ENCODE results near the gene KRT76.
"Not testable (repeated sequence)": the region's sequence is repeated elsewhere in the genome, so short reads cannot be mapped to it uniquely, and the experiment has no call there.

KRT76 gene

DNA sequence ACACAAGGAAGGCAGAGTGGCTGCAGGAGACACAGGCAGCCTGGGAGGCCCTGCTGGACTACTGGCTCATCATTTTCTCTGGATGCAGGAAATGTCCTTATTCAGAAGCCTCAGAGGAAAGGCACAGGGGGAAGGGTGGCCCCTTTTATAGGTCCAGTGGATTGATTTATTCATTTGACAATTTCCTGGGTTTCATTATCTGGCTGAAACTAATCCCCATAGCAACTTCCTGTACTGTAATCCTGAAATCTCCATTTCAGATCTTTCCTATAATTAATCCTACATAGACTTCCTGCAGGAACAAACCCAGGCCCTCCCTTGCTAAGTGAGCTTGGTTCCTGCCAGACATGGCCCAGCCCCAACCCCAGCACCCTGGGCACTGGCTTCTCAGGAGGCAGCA, 23.0 kb downstream of the KRT76 start:
- no peaks in the 10 kb centered on the region for H3K9me3 Mint-ChIP-seq
- no peak overlapping the region for H3K4me3 Mint-ChIP-seq
- no peak overlapping the region for H3K27ac Mint-ChIP-seq (ENCODE audit: low read depth)
- H3K27me3 Mint-ChIP-seq, result peaks cover 25% of the 10 kb centered on the region
- no peaks in the 10 kb centered on the region for H3K4me1 Mint-ChIP-seq
- DNase-seq (ENCODE audit: low spot score in 2 of 2) (no peak), ATAC-seq (replicated peaks; ENCODE audit: extremely low read depth, poor library complexity, severe bottlenecking) (no peak)
- no peaks in the 10 kb centered on the region for H3K36me3 Mint-ChIP-seq (ENCODE audit: insufficient read depth)

DNA sequence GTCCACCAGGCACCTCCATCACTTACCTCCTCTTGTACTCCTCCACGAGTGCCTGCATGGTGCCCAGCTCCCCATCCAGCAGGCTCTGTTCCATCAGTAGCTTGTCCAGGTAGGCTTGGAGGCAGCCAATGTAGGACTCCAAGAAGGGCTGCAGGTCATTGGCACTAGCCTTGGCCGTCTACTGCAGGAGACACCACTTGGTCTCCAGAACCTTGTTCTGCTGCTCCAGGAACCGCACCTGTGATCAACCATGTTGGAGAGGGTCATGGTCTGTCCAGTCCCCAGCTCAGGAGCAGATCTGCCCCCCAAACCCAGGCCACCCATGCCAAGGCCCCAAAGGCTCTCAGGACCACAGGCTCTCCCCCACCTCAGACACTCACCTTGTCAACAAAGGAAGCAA, 23.9 kb downstream of the KRT76 start:
- H3K36me3 Mint-ChIP-seq (ENCODE audit: insufficient read depth), result no peaks in the 10 kb centered on the region

DNA sequence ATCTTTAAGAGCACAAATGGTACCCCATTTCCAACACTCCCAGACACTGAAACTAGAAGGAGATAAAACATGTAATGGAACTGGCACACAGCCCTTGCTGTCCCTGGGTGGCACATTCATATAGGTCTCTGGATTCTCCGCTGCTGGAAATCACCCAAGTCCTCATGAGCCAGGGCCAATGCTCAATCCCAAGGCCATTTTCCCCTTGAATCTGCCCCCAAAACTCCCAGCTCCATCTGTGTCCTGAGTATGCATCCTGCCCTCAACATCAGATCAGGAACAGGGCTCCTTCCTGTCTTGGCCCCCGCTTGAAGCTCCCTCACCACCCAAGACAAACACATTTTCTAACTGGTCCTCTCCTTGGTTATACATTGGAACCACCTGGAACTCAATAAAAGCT, 24.6 kb downstream of the KRT76 start:
- Mint-ChIP-seq H3K36me3 (ENCODE audit: insufficient read depth) (no peaks in the 10 kb centered on the region), H3K4me3 (no peak overlapping the region), H3K27ac (ENCODE audit: low read depth) (no peak overlapping the region), H3K4me1 (no peaks in the 10 kb centered on the region), H3K9me3 (no peaks in the 10 kb centered on the region), H3K27me3 (peaks cover 25% of the 10 kb centered on the region)
- ATAC-seq (replicated peaks; ENCODE audit: extremely low read depth, poor library complexity, severe bottlenecking), result no peak
- no peak for DNase-seq (ENCODE audit: low spot score in 2 of 2)

More for the DNA sequence above, 23.9 kb downstream of the KRT76 start:
- ATAC-seq (replicated peaks; ENCODE audit: extremely low read depth, poor library complexity, severe bottlenecking), result no peak
- no peaks in the 10 kb centered on the region for H3K9me3 Mint-ChIP-seq
- H3K4me3 Mint-ChIP-seq, result no peak overlapping the region
- DNase-seq (ENCODE audit: low spot score in 2 of 2), result no peak
- no peak overlapping the region for H3K27ac Mint-ChIP-seq (ENCODE audit: low read depth)
- no peaks in the 10 kb centered on the region for H3K4me1 Mint-ChIP-seq
- peaks cover 25% of the 10 kb centered on the region for H3K27me3 Mint-ChIP-seq

DNA sequence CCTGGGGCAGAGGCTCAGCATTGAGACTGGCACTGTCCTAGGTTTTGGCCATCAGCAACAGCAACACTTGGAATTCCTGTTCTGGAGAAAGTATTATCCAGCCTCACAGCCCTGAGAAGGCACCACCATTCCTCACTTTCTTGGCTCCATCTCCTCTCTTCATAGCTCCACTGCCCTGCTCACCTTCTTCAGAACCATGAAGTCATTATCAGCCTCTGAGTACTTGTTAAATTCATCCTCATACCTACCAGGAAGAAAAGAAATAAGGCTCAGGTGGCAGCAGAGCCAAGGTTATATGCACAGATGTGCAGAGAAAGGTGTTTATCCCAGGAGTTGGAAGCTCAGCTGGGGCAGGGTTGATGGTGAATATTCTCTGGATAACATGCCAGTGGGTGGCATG, 25.4 kb downstream of the KRT76 start:
- Mint-ChIP-seq H3K4me3 (no peak overlapping the region), H3K36me3 (ENCODE audit: insufficient read depth) (no peaks in the 10 kb centered on the region), H3K27ac (ENCODE audit: low read depth) (no peak overlapping the region), H3K27me3 (peaks cover 26% of the 10 kb centered on the region), H3K9me3 (no peaks in the 10 kb centered on the region), H3K4me1 (no peaks in the 10 kb centered on the region)
- no peak for ATAC-seq (replicated peaks; ENCODE audit: extremely low read depth, poor library complexity, severe bottlenecking)
- DNase-seq (ENCODE audit: low spot score in 2 of 2), result no peak

DNA sequence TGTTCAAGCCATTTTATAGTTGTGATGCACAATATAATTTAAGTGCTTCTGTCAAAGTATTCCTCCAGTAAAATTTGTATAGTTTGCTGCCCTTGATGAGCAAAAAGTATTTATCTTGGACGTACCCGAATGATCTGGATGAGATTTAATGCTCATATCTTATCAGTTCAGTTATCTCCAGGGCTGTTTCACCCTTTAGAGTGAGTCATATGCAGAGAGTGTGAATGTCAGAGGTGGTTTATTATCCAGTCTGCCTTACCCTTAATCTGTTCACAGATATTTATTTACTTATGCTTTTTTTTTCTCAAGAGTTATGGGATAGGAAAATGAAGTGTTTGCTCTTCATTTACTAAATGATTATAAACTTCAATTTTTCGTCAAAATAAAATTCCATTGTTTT, 26.6 kb downstream of the KRT76 start:
- not testable (repeated sequence) for H3K9me3 Mint-ChIP-seq; H3K27ac Mint-ChIP-seq (ENCODE audit: low read depth); H3K4me3 Mint-ChIP-seq; H3K4me1 Mint-ChIP-seq; H3K36me3 Mint-ChIP-seq (ENCODE audit: insufficient read depth); DNase-seq (ENCODE audit: low spot score in 2 of 2); ATAC-seq (replicated peaks; ENCODE audit: extremely low read depth, poor library complexity, severe bottlenecking)
- peaks cover 37% of the 10 kb centered on the region for H3K27me3 Mint-ChIP-seq

DNA sequence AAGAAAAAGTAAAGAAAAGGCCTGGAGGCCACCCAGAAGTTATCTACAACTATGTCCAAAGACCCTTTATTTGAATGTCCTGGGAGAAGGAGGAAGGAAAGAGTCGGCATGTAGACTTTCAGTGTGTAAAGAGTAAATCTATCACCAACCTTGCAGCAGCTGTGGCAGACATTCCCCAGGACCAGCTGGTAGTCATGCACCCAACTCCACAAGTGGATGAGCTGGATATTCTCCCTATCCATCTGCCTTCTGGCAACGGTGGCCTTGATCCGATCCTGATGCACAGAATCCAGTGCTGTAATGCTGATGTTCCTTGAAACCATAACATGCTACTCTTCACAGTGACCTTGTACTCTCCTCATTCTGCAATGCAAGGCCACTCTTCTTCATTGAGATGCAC, 27.3 kb downstream of the KRT76 start:
- no peak overlapping the region for H3K4me3 Mint-ChIP-seq
- ATAC-seq (replicated peaks; ENCODE audit: extremely low read depth, poor library complexity, severe bottlenecking), result no peak
- H3K27me3 Mint-ChIP-seq, result peaks cover 44% of the 10 kb centered on the region
- H3K36me3 Mint-ChIP-seq (ENCODE audit: insufficient read depth), result no peaks in the 10 kb centered on the region
- no peaks in the 10 kb centered on the region for H3K9me3 Mint-ChIP-seq
- no peaks in the 10 kb centered on the region for H3K4me1 Mint-ChIP-seq
- no peak overlapping the region for H3K27ac Mint-ChIP-seq (ENCODE audit: low read depth)
- no peak for DNase-seq (ENCODE audit: low spot score in 2 of 2)

DNA sequence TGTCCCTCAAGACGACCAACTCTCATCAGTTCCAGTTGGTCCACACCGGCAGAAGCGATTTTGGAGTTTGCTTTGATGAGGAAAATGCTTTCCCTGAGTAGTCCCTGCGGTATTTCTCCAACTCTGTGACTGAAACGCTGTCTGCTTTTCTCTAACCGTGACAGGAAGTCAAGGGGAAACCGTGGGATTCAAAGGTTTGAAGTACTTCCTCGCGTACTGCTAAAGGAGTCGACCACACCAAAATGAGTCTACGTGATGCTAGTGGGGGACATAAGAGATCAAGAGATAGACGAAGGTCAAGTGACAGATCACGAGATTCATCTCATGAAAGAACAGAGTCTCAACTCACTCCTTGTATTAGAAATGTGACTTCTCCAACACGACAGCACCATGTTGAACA, 28.6 kb downstream of the KRT76 start:
- H3K9me3 Mint-ChIP-seq, result no peaks in the 10 kb centered on the region
- no peaks in the 10 kb centered on the region for H3K4me1 Mint-ChIP-seq
- H3K27me3 Mint-ChIP-seq, result peaks cover 55% of the 10 kb centered on the region
- no peak overlapping the region for H3K4me3 Mint-ChIP-seq
- ATAC-seq (replicated peaks; ENCODE audit: extremely low read depth, poor library complexity, severe bottlenecking), result no peak
- no peaks in the 10 kb centered on the region for H3K36me3 Mint-ChIP-seq (ENCODE audit: insufficient read depth)
- H3K27ac Mint-ChIP-seq (ENCODE audit: low read depth), result no peak overlapping the region
- no peak for DNase-seq (ENCODE audit: low spot score in 2 of 2)

DNA sequence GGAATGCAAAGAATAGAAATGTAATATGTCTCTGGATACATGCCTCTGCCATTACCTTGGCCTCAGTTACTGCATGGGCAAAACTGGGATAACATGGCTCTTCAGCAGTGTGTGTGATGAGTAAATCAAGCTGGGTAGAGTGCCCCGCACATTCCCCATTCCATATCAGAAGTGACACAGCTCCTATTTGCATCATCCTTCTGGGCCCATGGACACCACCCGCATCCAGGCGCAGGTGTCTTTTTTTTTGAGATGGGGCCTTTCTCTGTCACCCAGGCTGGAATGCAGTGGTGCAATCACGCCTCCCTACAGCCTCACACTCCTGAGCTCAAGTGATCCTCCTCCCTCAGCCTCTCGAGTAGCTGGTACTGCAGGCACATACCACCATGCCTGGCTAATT, 31.6 kb downstream of the KRT76 start:
- no peak for DNase-seq (ENCODE audit: low spot score in 2 of 2)
- no peak for ATAC-seq (replicated peaks; ENCODE audit: extremely low read depth, poor library complexity, severe bottlenecking)
- Mint-ChIP-seq H3K9me3 (no peaks in the 10 kb centered on the region), H3K4me3 (no peak overlapping the region), H3K27me3 (peaks cover 52% of the 10 kb centered on the region), H3K4me1 (no peaks in the 10 kb centered on the region), H3K36me3 (ENCODE audit: insufficient read depth) (no peaks in the 10 kb centered on the region), H3K27ac (ENCODE audit: low read depth) (no peak overlapping the region)

DNA sequence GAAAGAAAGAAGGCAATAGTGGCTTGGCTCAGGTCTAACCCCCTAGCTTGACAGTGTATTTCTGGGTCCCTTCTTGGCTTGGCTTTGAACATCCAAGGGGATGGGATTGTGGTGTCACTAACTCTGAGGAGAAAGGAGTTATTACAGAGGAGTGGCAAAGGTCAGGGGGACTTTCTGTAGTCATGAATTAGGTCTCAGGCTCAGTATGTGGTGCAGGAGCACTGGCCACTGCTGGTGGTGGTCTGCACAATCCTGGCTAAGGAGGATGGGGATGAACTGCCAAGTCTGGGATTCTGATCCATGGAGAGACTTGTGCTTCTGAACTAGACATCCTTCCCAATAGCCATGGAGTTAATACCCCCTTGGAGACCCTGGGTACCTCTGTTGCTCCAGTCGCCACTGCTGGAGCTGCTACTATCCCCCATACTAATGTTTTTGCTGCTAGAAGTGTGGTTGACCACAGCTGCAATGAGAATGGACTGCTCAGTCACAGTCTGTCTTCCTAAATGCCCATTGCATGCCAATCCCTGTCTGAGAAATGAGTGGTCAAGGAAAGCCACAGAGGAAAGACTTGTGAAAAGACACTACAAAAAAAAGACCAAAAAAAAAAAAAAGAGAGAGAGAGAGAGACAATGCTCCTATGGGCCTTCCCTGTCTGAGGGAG, 32.5 kb downstream of the KRT76 start:
- Mint-ChIP-seq H3K9me3 (no peaks in the 10 kb centered on the region), H3K27ac (ENCODE audit: low read depth) (no peak overlapping the region), H3K27me3 (peaks cover 60% of the 10 kb centered on the region), H3K4me1 (no peaks in the 10 kb centered on the region), H3K4me3 (no peak overlapping the region), H3K36me3 (ENCODE audit: insufficient read depth) (no peaks in the 10 kb centered on the region)
- no peak for DNase-seq (ENCODE audit: low spot score in 2 of 2)
- ATAC-seq (replicated peaks; ENCODE audit: extremely low read depth, poor library complexity, severe bottlenecking), result no peak

DNA sequence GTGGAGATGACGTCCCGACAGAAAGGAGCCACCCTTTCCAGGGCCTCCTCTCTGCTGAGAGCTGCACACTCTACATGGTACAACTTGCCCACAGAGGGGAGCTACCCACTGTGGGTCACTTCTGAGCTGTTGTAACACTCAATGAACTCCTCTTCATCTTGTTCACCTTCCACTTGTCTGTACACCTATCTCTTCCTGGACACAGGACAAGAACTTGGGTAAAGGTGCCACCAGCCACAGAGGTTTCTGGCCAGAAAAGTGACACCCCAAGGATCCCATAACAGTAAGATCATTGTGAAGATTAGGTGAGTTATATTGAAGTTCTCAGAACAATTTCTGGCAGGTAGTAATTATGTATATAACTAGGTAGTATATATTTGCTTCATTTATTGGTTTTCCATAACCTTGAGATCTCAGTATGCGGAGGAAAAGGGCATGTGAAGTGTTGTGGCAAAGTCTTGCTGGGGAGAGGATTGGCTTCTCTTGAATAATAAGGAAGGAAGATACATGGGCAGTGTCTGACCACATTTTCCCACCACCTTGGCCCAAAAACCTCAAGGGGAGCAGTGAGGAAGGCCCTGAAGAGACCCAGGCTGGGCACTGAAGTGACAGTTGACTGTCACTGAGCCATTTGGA, 34.2 kb downstream of the KRT76 start:
- Mint-ChIP-seq H3K27me3 (peaks cover 68% of the 10 kb centered on the region), H3K9me3 (no peaks in the 10 kb centered on the region), H3K27ac (ENCODE audit: low read depth) (no peak overlapping the region), H3K4me3 (no peak overlapping the region), H3K36me3 (ENCODE audit: insufficient read depth) (no peaks in the 10 kb centered on the region), H3K4me1 (no peaks in the 10 kb centered on the region)
- no peak for ATAC-seq (replicated peaks; ENCODE audit: extremely low read depth, poor library complexity, severe bottlenecking)
- no peak for DNase-seq (ENCODE audit: low spot score in 2 of 2)

DNA sequence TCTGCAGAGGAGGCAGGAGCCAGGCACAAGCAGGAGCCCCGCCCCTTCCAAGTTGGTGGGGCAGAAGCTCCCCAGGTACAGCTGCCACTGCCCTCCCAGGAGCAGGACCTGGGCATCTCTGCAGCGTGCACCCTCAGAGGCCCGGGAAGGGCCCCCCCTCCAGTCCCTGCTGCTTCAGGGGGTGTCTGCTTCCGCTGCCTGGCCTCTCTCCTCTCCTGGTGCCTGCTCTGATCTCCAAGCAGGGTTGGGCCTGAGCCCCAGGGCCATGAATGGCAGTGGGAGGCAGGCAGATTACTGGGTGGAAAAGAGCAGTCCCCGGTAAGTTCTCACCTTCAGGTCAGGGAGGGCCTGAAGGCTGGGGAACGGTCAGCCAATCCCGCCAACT, 35.0 kb downstream of the KRT76 start:
- DNase-seq (ENCODE audit: low spot score in 2 of 2) (no peak), ATAC-seq (replicated peaks; ENCODE audit: extremely low read depth, poor library complexity, severe bottlenecking) (no peak)
- peaks cover 69% of the 10 kb centered on the region for H3K27me3 Mint-ChIP-seq
- no peaks in the 10 kb centered on the region for H3K4me1 Mint-ChIP-seq
- H3K9me3 Mint-ChIP-seq, result no peaks in the 10 kb centered on the region
- no peaks in the 10 kb centered on the region for H3K36me3 Mint-ChIP-seq (ENCODE audit: insufficient read depth)
- no peak overlapping the region for H3K27ac Mint-ChIP-seq (ENCODE audit: low read depth)
- H3K4me3 Mint-ChIP-seq, result no peak overlapping the region

DNA sequence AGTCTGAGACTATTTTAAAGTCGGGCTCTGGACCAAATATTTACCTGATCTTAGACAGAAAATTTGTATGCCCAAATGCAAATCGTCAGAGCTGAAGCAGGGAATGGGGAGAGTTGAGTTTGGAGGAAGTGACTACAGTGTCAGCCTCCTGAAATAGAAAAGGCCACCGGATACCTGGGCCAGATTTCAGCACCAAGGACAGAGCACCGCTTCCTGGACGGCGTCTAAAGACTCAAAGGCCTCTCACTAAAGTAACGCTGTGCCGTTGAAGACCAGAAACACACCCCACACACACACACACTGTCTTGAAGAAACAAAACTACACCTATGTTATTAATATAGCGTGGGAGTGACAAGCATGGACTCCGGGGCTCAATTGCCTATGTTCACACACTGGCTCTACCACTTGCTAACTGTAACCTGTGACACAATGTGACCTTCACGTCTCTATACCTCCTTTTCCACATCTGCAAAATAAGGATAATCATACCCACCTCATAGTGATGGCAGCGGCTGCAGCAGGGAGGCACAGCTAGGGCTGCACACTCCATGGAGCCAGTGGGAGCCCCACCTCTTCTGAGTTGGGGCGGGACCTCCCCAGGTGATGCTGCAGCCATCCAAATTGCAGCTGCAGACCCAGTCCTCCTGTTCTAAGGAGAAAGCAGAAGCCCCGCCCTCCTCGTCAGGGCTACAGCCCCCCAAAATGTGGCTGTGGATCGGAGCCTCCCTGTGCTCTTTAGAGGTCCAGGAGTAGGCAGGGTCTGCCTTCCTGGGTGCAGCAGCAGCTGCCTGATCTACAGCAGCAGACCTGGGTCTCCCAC, 35.6 kb downstream of the KRT76 start:
- peak; percentile 14 to 38 for DNase-seq (ENCODE audit: low spot score in 2 of 2)
- Mint-ChIP-seq H3K9me3 (no peaks in the 10 kb centered on the region), H3K4me3 (no peak overlapping the region), H3K27me3 (peaks cover 70% of the 10 kb centered on the region), H3K36me3 (ENCODE audit: insufficient read depth) (no peaks in the 10 kb centered on the region), H3K27ac (ENCODE audit: low read depth) (no peak overlapping the region), H3K4me1 (no peaks in the 10 kb centered on the region)
- ATAC-seq (replicated peaks; ENCODE audit: extremely low read depth, poor library complexity, severe bottlenecking), result no peak

DNA sequence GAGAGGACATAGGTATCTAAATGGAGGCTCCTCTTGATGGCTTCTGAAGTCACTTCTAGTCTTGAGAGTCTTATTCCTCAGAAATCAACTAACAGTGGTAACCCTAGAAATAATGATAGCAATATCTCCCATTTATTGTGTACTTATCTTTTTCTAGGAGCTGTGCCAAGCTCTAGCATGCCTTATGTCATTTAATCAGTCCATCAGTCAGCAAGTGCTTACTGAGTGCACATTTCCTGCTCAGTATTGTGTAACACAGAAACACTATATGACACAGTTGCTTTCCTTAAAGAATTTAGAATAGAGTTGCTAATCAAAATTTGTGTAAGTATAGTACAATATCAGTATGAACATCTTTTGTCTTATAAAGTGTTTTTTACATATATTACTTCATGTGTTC, 36.6 kb downstream of the KRT76 start:
- Mint-ChIP-seq H3K4me1 (no peaks in the 10 kb centered on the region), H3K9me3 (no peaks in the 10 kb centered on the region), H3K27me3 (peaks cover 71% of the 10 kb centered on the region), H3K27ac (ENCODE audit: low read depth) (no peak overlapping the region), H3K36me3 (ENCODE audit: insufficient read depth) (no peaks in the 10 kb centered on the region), H3K4me3 (no peak overlapping the region)
- no peak for ATAC-seq (replicated peaks; ENCODE audit: extremely low read depth, poor library complexity, severe bottlenecking)
- no peak for DNase-seq (ENCODE audit: low spot score in 2 of 2)
